HCT116 (cell line): ENCODE measurements around the gene FGGY. TPM values are rescaled to one million over a fixed set of nuclear protein-coding genes. Genes with fewer than 3 reads are reported as not detected.

Experiments used
- ATAC-seq: fragments of 200-7000 bp; cut with Tn5 transposase; 2 replicates; pipeline ENCODE4 v1.9.1; 2020; ENCODE audit warnings: mild to moderate bottlenecking, moderate library complexity
- BruUV-seq: library from RNA; stranded (reverse); fragments of 400-500 nt; replicated peaks from 2 replicates; lab custom pipeline; 2021; lab: Mats Ljungman, UMichigan
- CTCF ChIA-PET: fragments of 300-600 bp; sonication (Branson Sonifier 250); formaldehyde crosslinking; loops from one replicate; lab custom pipeline; 2021; ENCODE audit warnings: antibody characterized with exemption; lab: Charles Lee
- POLR2A ChIA-PET: fragments of 300-600, 350-600 bp; sonication (Branson Sonifier 250); formaldehyde crosslinking; loops from one replicate; lab custom pipeline; 2021; ENCODE audit warnings: antibody characterized with exemption; lab: Charles Lee
- RAD21 ChIA-PET, 2 experiments: fragments of 300-600 bp; sonication (Branson Sonifier 250); formaldehyde crosslinking; loops; one replicate each; lab custom pipeline; 2023; ENCODE audit warnings: low total read pairs in 2 of 2; ENCODE audit not compliant: uncharacterized antibody in 2 of 2, unreplicated experiment in 2 of 2, low non-redundant PET in 1 of 2; lab: Charles Lee
- DNase-seq: peaks from one replicate; pipeline ENCODE4 v3.0.0-alpha.2; 2010; ENCODE audit warnings: low read depth, low spot score
- H2AFZ ChIP-seq: fragments of 200-600 bp; shearing (Covaris generic), sonication (generic); 2 replicates; pipeline ENCODE4 v1.6.1; 2017; ENCODE audit warnings: low read depth, mixed run types, mixed read lengths, antibody characterized with exemption, low read length; ENCODE audit not compliant: poor library complexity, severe bottlenecking
- H3K27ac ChIP-seq: 2 replicates; pipeline ENCODE4 v1.5.1; 2012; ENCODE audit warnings: low read depth, low read length
- H3K27me3 ChIP-seq: fragments of 200-600 bp; sonication (generic); 2 replicates; pipeline ENCODE4 v1.6.1; 2016; ENCODE audit warnings: mixed run types, low read length, mixed read lengths; ENCODE audit not compliant: insufficient read depth
- H3K36me3 ChIP-seq, 2 experiments: fragments of 200-500 bp in 1 of 2; fragments of 200-600 bp in 1 of 2; sonication (Bioruptor generic) in 1 of 2; sonication (generic) in 1 of 2; 2 replicates each; pipeline versions ENCODE4 v1.5.1 to v1.6.1; 2014 to 2016; ENCODE audit warnings: low read length in 2 of 2, inconsistent platforms in 1 of 2, mixed read lengths in 1 of 2, mixed run types in 1 of 2; ENCODE audit not compliant: insufficient read depth in 2 of 2, control insufficient read depth in 1 of 2
- H3K4me1 ChIP-seq, 2 experiments: fragments of 200-600 bp in 1 of 2; sonication (generic) in 1 of 2; 2 replicates each; pipeline versions ENCODE4 v1.5.1 to v1.6.1; 2012 to 2017; ENCODE audit warnings: low read length in 2 of 2, inconsistent platforms in 1 of 2, mild to moderate bottlenecking in 1 of 2, mixed read lengths in 1 of 2, mixed run types in 1 of 2, moderate library complexity in 1 of 2; ENCODE audit not compliant: insufficient read depth in 2 of 2, control insufficient read depth in 1 of 2
- H3K4me2 ChIP-seq: fragments of 200-600 bp; sonication (generic); 2 replicates; pipeline ENCODE4 v1.6.1; 2017; ENCODE audit warnings: mixed run types, low read length, mixed read lengths
- H3K4me3 ChIP-seq, 2 experiments: fragments of 200-600 bp in 1 of 2; sonication (generic) in 1 of 2; replicated peaks in 1 of 2; 2 replicates each; pipeline ENCODE4 v1.5.1; 2011 to 2016; ENCODE audit warnings: low read length in 2 of 2, control low read depth in 1 of 2, low read depth in 1 of 2, mild to moderate bottlenecking in 1 of 2, mixed read lengths in 1 of 2, mixed run types in 1 of 2
- H3K79me2 ChIP-seq: fragments of 200-600 bp; sonication (generic); 2 replicates; pipeline ENCODE4 v1.6.1; 2017; ENCODE audit warnings: mild to moderate bottlenecking, mixed run types, low read length, moderate library complexity, mixed read lengths; ENCODE audit not compliant: insufficient read depth
- H3K9ac ChIP-seq: fragments of 200-600 bp; sonication (generic); 2 replicates; pipeline ENCODE4 v1.6.1; 2016; ENCODE audit warnings: low read length, mixed read lengths
- H3K9me2 ChIP-seq: fragments of 200-600 bp; sonication (generic), shearing (Covaris generic); 2 replicates; pipeline ENCODE4 v1.6.1; 2017; ENCODE audit warnings: mixed run types, mild to moderate bottlenecking, moderate library complexity; ENCODE audit not compliant: insufficient read depth
- H3K9me3 ChIP-seq, 2 experiments: fragments of 200-500 bp in 1 of 2; fragments of 200-600 bp in 1 of 2; sonication (Bioruptor generic) in 1 of 2; sonication (generic) in 1 of 2; 2 replicates each; pipeline ENCODE4 v1.6.1; 2014 to 2017; ENCODE audit warnings: low read length in 2 of 2, mixed read lengths in 2 of 2, inconsistent platforms in 1 of 2, low read depth in 1 of 2, mild to moderate bottlenecking in 1 of 2, mixed run types in 1 of 2, moderate library complexity in 1 of 2; ENCODE audit not compliant: control insufficient read depth in 1 of 2, insufficient read depth in 1 of 2
- H4K20me1 ChIP-seq: fragments of 200-600 bp; sonication (generic), shearing (Covaris generic); 2 replicates; pipeline ENCODE4 v1.6.1; 2017; ENCODE audit warnings: mixed run types, mild to moderate bottlenecking, moderate library complexity; ENCODE audit not compliant: insufficient read depth
- CBX3 ChIP-seq: IDR thresholded peaks from 2 replicates; pipeline ENCODE4 v1.6.1; 2012; ENCODE audit warnings: low read depth
- ELF1 ChIP-seq: IDR thresholded peaks from 2 replicates; pipeline ENCODE4 v1.6.1; 2012; ENCODE audit warnings: low read depth, borderline replicate concordance
- FOSL1 ChIP-seq: IDR thresholded peaks from 2 replicates; pipeline ENCODE4 v1.6.1; 2012; ENCODE audit warnings: low read depth
- POLR2A ChIP-seq: IDR thresholded peaks from 2 replicates; pipeline ENCODE4 v1.7.0; 2011; ENCODE audit warnings: borderline replicate concordance; ENCODE audit not compliant: insufficient read depth, insufficient read length; ENCODE audit errors: extremely low read depth
- REST ChIP-seq: IDR thresholded peaks from 2 replicates; pipeline ENCODE4 v1.6.1; 2012; ENCODE audit warnings: low read depth
- SIN3A ChIP-seq: IDR thresholded peaks from 2 replicates; pipeline ENCODE4 v1.6.1; 2012; ENCODE audit warnings: low read depth
- SRF ChIP-seq: IDR thresholded peaks from 2 replicates; pipeline ENCODE4 v1.6.1; 2012; ENCODE audit warnings: low read depth
- YY1 ChIP-seq: IDR thresholded peaks from 2 replicates; pipeline ENCODE4 v1.6.1; 2011; ENCODE audit warnings: low read length, low read depth, moderate library complexity, mild to moderate bottlenecking; ENCODE audit not compliant: insufficient replicate concordance; ENCODE audit errors: extremely low read depth
- ZNF274 ChIP-seq: fragments of 200-500 bp; sonication (Bioruptor generic); IDR thresholded peaks from 2 replicates; pipeline ENCODE4 v1.6.1; 2014; ENCODE audit warnings: mild to moderate bottlenecking, low read depth, low read length, inconsistent platforms
- intact Hi-C: fragments of 100-400 bp; cut with micrococcal nuclease; formaldehyde crosslinking; loops from 2 replicates; pipeline ENCODE4 v1.10.0; 2022
- total RNA-seq: library from RNA; stranded (reverse); gene quantifications from one replicate; pipeline ENCODE4 v1.2.1, GENCODE V29; 2021; ENCODE audit not compliant: unreplicated experiment
- TF ChIP-seq, protein P1 (sequence below): IDR thresholded peaks from 2 replicates; pipeline ENCODE4 v1.6.1; 2011; ENCODE audit warnings: mild to moderate bottlenecking, low read length, moderate library complexity; ENCODE audit not compliant: insufficient replicate concordance; ENCODE audit errors: extremely low read depth
- TF ChIP-seq, protein P2 (sequence below), 3 experiments: fragments of 200-600 bp in 1 of 3; sonication (generic) in 1 of 3; IDR thresholded peaks in 2 of 3; conservative IDR thresholded peaks in 1 of 3; 2 replicates each; pipeline ENCODE4 v1.5.1; 2012 to 2017; ENCODE audit warnings: low read depth in 2 of 3, low read length in 2 of 3, antibody characterized with exemption in 1 of 3, borderline replicate concordance in 1 of 3, control low read depth in 1 of 3, mild to moderate bottlenecking in 1 of 3, mixed read lengths in 1 of 3, mixed run types in 1 of 3, moderate library complexity in 1 of 3; ENCODE audit not compliant: insufficient read depth in 1 of 3

FGGY gene
- total RNA-seq, 1 experiment from 2014 or later = 10.6 TPM

DNA sequence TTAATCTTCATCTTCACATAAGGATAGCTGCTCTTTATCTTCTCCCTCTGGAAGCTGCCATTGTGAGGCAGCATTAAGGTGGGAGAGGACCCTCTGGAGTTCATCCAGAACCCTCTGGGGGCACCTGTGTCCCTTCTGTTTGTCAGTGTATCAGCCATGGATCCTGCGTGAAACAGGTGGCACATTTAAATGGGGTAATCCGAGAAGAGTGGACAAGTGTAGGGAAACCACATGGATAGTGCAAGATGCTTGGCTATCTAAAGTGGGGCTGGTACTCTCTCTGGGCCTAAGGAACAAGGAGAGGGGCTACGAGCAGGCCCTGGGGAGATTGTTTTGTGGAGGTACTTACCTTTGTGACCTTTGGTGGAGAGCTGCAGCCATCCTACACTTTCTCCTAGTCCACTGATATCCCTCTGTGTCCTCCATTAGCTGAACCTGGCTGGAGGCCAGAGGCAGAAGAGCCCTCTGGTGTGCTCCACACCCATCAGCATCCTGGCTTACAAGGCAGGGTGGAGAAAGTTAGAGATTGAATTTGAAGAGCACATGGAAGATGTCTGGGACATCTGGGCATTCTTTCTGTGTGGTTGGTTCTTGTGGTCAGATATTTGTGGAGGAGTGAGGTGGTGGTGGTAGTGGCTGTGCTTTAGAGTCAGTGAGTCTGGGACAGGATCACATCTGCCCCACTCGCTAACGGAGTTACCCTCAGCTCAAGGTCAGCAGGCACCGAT is 117.7 kb downstream of the FGGY start:
- H3K4me1 ChIP-seq = no peaks in the 10 kb centered on the region
- no peaks in the 10 kb centered on the region for H3K9me2 ChIP-seq
- H3K27me3 ChIP-seq = no peaks in the 10 kb centered on the region
- H4K20me1 ChIP-seq = no peaks in the 10 kb centered on the region
- no peak overlapping the region for H3K27ac ChIP-seq
- H3K9me3 ChIP-seq = no peaks in the 10 kb centered on the region
- H3K4me3 ChIP-seq = no peak overlapping the region
- no peak overlapping the region for H3K4me2 ChIP-seq
- H3K9ac ChIP-seq = no peak overlapping the region
- CTCF ChIA-PET = no interaction called here
- H3K79me2 ChIP-seq = no peaks in the 10 kb centered on the region
- intact Hi-C loops = no loop called here
- H3K36me3 ChIP-seq = no peaks in the 10 kb centered on the region
- RAD21 ChIA-PET = no interaction called here
- no peak for DNase-seq
- POLR2A ChIA-PET = no interaction called here
- no TSS peak for BruUV-seq
- no peak for TF ChIP-seq SRF
- no peak for TF ChIP-seq YY1
- TF ChIP-seq CBX3 = no peak
- no peak for TF ChIP-seq SIN3A
- no peak for TF ChIP-seq POLR2A
- no peak for TF ChIP-seq FOSL1
- TF ChIP-seq, protein P1, sequence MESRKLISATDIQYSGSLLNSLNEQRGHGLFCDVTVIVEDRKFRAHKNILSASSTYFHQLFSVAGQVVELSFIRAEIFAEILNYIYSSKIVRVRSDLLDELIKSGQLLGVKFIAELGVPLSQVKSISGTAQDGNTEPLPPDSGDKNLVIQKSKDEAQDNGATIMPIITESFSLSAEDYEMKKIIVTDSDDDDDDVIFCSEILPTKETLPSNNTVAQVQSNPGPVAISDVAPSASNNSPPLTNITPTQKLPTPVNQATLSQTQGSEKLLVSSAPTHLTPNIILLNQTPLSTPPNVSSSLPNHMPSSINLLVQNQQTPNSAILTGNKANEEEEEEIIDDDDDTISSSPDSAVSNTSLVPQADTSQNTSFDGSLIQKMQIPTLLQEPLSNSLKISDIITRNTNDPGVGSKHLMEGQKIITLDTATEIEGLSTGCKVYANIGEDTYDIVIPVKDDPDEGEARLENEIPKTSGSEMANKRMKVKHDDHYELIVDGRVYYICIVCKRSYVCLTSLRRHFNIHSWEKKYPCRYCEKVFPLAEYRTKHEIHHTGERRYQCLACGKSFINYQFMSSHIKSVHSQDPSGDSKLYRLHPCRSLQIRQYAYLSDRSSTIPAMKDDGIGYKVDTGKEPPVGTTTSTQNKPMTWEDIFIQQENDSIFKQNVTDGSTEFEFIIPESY = no peak
- TF ChIP-seq REST = no peak
- no peak for TF ChIP-seq ELF1
- TF ChIP-seq, protein P2, sequence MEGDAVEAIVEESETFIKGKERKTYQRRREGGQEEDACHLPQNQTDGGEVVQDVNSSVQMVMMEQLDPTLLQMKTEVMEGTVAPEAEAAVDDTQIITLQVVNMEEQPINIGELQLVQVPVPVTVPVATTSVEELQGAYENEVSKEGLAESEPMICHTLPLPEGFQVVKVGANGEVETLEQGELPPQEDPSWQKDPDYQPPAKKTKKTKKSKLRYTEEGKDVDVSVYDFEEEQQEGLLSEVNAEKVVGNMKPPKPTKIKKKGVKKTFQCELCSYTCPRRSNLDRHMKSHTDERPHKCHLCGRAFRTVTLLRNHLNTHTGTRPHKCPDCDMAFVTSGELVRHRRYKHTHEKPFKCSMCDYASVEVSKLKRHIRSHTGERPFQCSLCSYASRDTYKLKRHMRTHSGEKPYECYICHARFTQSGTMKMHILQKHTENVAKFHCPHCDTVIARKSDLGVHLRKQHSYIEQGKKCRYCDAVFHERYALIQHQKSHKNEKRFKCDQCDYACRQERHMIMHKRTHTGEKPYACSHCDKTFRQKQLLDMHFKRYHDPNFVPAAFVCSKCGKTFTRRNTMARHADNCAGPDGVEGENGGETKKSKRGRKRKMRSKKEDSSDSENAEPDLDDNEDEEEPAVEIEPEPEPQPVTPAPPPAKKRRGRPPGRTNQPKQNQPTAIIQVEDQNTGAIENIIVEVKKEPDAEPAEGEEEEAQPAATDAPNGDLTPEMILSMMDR (IDR thresholded peaks at IDR 0.05 in 2 of 3, conservative IDR thresholded peaks at IDR 0.05 in 1 of 3; ENCODE audit: borderline replicate concordance in 1 of 3, insufficient read depth in 1 of 3, low read depth in 2 of 3, low read length in 2 of 3) = no peak
- TF ChIP-seq ZNF274 = no peak
- H2AFZ ChIP-seq = no peak overlapping the region
- ATAC-seq = no peak
